GM23248 (cell line): ENCODE data around the gene OPCML. TPM values are rescaled to one million over a fixed set of nuclear protein-coding genes. Genes with fewer than 3 reads are reported as not detected.
A peak's percentile ranks its signal among the peaks of the same experiment; 100 is the strongest.

ENCODE experiments used
- DNase-seq: peaks from one replicate; pipeline ENCODE4 v3.0.0-alpha.2; 2015
- H2AFZ ChIP-seq: fragments of 200-600 bp; sonication (generic); 2 replicates; pipeline ENCODE4 v1.6.1; 2016; ENCODE audit warnings: antibody characterized with exemption
- H3F3A ChIP-seq: fragments of 200-600 bp; sonication (generic); 2 replicates; pipeline ENCODE4 v1.6.1; 2016; ENCODE audit warnings: mild to moderate bottlenecking, antibody characterized with exemption, mixed run types; ENCODE audit not compliant: insufficient read depth
- H3K27ac ChIP-seq: fragments of 200-600 bp; sonication (generic); 2 replicates; pipeline ENCODE4 v1.5.1; 2016; ENCODE audit warnings: mild to moderate bottlenecking
- H3K27me3 ChIP-seq: fragments of 200-600 bp; sonication (generic); replicated peaks from 2 replicates; pipeline ENCODE4 v1.6.1; 2016; ENCODE audit warnings: mild to moderate bottlenecking; ENCODE audit not compliant: insufficient read depth
- H3K36me3 ChIP-seq: fragments of 200-600 bp; sonication (generic); 2 replicates; pipeline ENCODE4 v1.6.1; 2016; ENCODE audit warnings: low read depth, mild to moderate bottlenecking
- H3K4me1 ChIP-seq: fragments of 200-600 bp; sonication (generic); 2 replicates; pipeline ENCODE4 v1.6.1; 2016; ENCODE audit warnings: mild to moderate bottlenecking; ENCODE audit not compliant: insufficient read depth
- H3K4me2 ChIP-seq: fragments of 200-600 bp; sonication (generic); one replicate; pipeline ENCODE4 v1.6.1; 2016; ENCODE audit warnings: mild to moderate bottlenecking; ENCODE audit not compliant: unreplicated experiment
- H3K4me3 ChIP-seq: fragments of 200-600 bp; sonication (generic); 2 replicates; pipeline ENCODE4 v1.5.1; 2016; ENCODE audit warnings: mild to moderate bottlenecking
- H3K79me2 ChIP-seq: fragments of 200-600 bp; sonication (generic); 2 replicates; pipeline ENCODE4 v1.6.1; 2016; ENCODE audit warnings: mild to moderate bottlenecking; ENCODE audit not compliant: insufficient read depth
- H3K9ac ChIP-seq: fragments of 200-600 bp; sonication (generic); 2 replicates; pipeline ENCODE4 v1.6.1; 2016; ENCODE audit warnings: mild to moderate bottlenecking
- H3K9me2 ChIP-seq: fragments of 200-600 bp; sonication (generic); 2 replicates; pipeline ENCODE4 v1.6.1; 2016; ENCODE audit warnings: mixed run types, mild to moderate bottlenecking, moderate library complexity; ENCODE audit not compliant: insufficient read depth
- H3K9me3 ChIP-seq: fragments of 200-600 bp; sonication (generic); one replicate; pipeline ENCODE4 v1.6.1; 2017; ENCODE audit warnings: low read depth
- H4K20me1 ChIP-seq: fragments of 200-600 bp; sonication (generic); 2 replicates; pipeline ENCODE4 v1.6.0; 2016; ENCODE audit not compliant: insufficient read depth
- EZH2 ChIP-seq: fragments of 200-600 bp; sonication (generic); IDR thresholded peaks from 2 replicates; pipeline ENCODE4 v1.6.1; 2018; ENCODE audit warnings: antibody characterized with exemption, mild to moderate bottlenecking; ENCODE audit not compliant: insufficient read depth, poor library complexity, severe bottlenecking
- EZH2phosphoT487 ChIP-seq: fragments of 200-600 bp; sonication (generic); IDR thresholded peaks from 2 replicates; pipeline ENCODE4 v1.6.1; 2018; ENCODE audit warnings: antibody characterized with exemption, moderate library complexity, mild to moderate bottlenecking, low read depth; ENCODE audit not compliant: insufficient read depth
- WGBS, 2 experiments: methylation state at CpG; one replicate each; pipeline ENCODE4 v1.1.6; 2015 to 2017; ENCODE audit warnings: low lambda C conversion rate in 2 of 2, low coverage in 1 of 2; ENCODE audit errors: missing lambda C conversion rate in 2 of 2; 5-methylcytosine and 5-hydroxymethylcytosine counted together
- in situ Hi-C: fragments of 300-500 bp; cut with MboI; formaldehyde crosslinking; loops from 2 replicates; pipeline ENCODE4 v1.15.0; 2020
- polyA plus RNA-seq: library from polyadenylated mRNA; unstranded; fragments of >200 nt; fragmentation: Nextera tagmentation; extraction: Ambion mirVana; gene quantifications from 2 replicates; pipeline ENCODE4 v1.2.1, GENCODE V29; 2016
- total RNA-seq: library from RNA; depleted of rRNA; stranded (reverse); fragments of >200 nt; shearing (Covaris generic); gene quantifications from 2 replicates; pipeline ENCODE4 v1.2.3, GENCODE V29; 2014

OPCML gene
- total and polyA plus RNA-seq, 2 experiments from 2014 or later, result 0.69 to 1.6 TPM

- H4K20me1 ChIP-seq, result no peaks in the 10 kb centered on the region
- no peaks in the 10 kb centered on the region for H3K79me2 ChIP-seq
- no peak overlapping the region for H3K4me2 ChIP-seq
- TF ChIP-seq EZH2, result no peak
- no peak for TF ChIP-seq EZH2phosphoT487
- H3K9me2 ChIP-seq, result no peaks in the 10 kb centered on the region; the same call in 1 of the 2 replicates
- no peaks in the 10 kb centered on the region for H3K27me3 ChIP-seq
- no peak overlapping the region for H3K4me3 ChIP-seq
- H3K9me3 ChIP-seq, result no peaks in the 10 kb centered on the region
- H3K36me3 ChIP-seq, result no peaks in the 10 kb centered on the region
- no peaks in the 10 kb centered on the region for H3F3A ChIP-seq
- no peaks in the 10 kb centered on the region for H3K4me1 ChIP-seq
- H3K27ac ChIP-seq, result no peak overlapping the region
- WGBS, 2 experiments, result 44 to 61% methylated on average over 3 of the region's 3 CpGs
- H2AFZ ChIP-seq, result no peak overlapping the region
- no peak for DNase-seq
- in situ Hi-C loops, result no loop called here
- no peak overlapping the region for H3K9ac ChIP-seq
Measured at GRCh38 chr11:132751516-132752250, 780.6 kb downstream of the OPCML start.

GRCh38 chr11:132746305-132746704 is 786.0 kb downstream of the OPCML start:
- Histone ChIP-seq H3K36me3 (no peaks in the 10 kb centered on the region), H3K79me2 (no peaks in the 10 kb centered on the region), H3F3A (peaks cover 20% of the 10 kb centered on the region), H4K20me1 (no peaks in the 10 kb centered on the region), H2AFZ (no peak overlapping the region), H3K9me3 (no peaks in the 10 kb centered on the region), H3K4me3 (no peak overlapping the region), H3K9me2 (no peaks in the 10 kb centered on the region), H3K9ac (no peak overlapping the region), H3K4me2 (no peak overlapping the region), H3K27me3 (no peaks in the 10 kb centered on the region), H3K27ac (no peak overlapping the region), H3K4me1 (peaks cover 26% of the 10 kb centered on the region)
- 46 to 63% methylated on average over 5 of the region's 5 CpGs for WGBS, 2 experiments
- no peak for DNase-seq
- in situ Hi-C loops, result no loop called here
- TF ChIP-seq EZH2phosphoT487 (no peak), EZH2 (no peak)

GRCh38 chr11:132745306-132745705 is 787.0 kb downstream of the OPCML start:
- Histone ChIP-seq H3K4me1 (peaks cover 26% of the 10 kb centered on the region), H3K79me2 (no peaks in the 10 kb centered on the region), H4K20me1 (no peaks in the 10 kb centered on the region), H3K9ac (peak overlapping the region; percentile 3; the same call in 1 of the 2 replicates), H3K9me2 (no peaks in the 10 kb centered on the region), H3K36me3 (no peaks in the 10 kb centered on the region), H3K4me2 (peak overlapping the region; percentile 59), H3K27me3 (no peaks in the 10 kb centered on the region), H2AFZ (peak overlapping the region; percentile 57), H3K4me3 (peak overlapping the region; percentile 36; the same call in 1 of the 2 replicates), H3F3A (peaks cover 20% of the 10 kb centered on the region), H3K9me3 (no peaks in the 10 kb centered on the region), H3K27ac (peak overlapping the region; percentile 67)
- WGBS, 2 experiments, result 0 to 5% methylated on average over 1 of the region's 1 CpG
- peak; percentile 8 for DNase-seq
- TF ChIP-seq EZH2, result no peak
- in situ Hi-C loops, result no loop called here

GRCh38 chr11:132744771-132745170 is 787.5 kb downstream of the OPCML start:
- Histone ChIP-seq H3F3A (peaks cover 20% of the 10 kb centered on the region), H3K4me1 (peaks cover 26% of the 10 kb centered on the region), H3K4me2 (peak overlapping the region; percentile 59), H3K36me3 (no peaks in the 10 kb centered on the region), H3K27me3 (no peaks in the 10 kb centered on the region), H3K79me2 (no peaks in the 10 kb centered on the region), H3K9ac (peak overlapping the region; percentile 3; the same call in 1 of the 2 replicates), H3K9me2 (no peaks in the 10 kb centered on the region), H3K4me3 (peak overlapping the region; percentile 36), H2AFZ (peak overlapping the region; percentile 57), H3K27ac (peak overlapping the region; percentile 67), H4K20me1 (no peaks in the 10 kb centered on the region), H3K9me3 (no peaks in the 10 kb centered on the region)
- DNase-seq, result peak; percentile 73
- TF ChIP-seq EZH2, result no peak
- TF ChIP-seq EZH2phosphoT487, result no peak
- 10 to 12% methylated on average over 8 of the region's 8 CpGs for WGBS, 2 experiments
- in situ Hi-C loops, result no loop called here
